Fibroblast of skin of left biceps (primary cell): Measurements from ENCODE around the gene SLC43A3.
"Not testable (repeated sequence)": the region's sequence is repeated elsewhere in the genome, so short reads cannot be mapped to it uniquely, and the experiment has no call there.

Experiments used
- DNase-seq, 2 experiments: peaks; one replicate each; pipeline ENCODE4 v3.0.0-alpha.2; 2013; ENCODE audit warnings: low read depth in 2 of 2

Gene SLC43A3

DNA sequence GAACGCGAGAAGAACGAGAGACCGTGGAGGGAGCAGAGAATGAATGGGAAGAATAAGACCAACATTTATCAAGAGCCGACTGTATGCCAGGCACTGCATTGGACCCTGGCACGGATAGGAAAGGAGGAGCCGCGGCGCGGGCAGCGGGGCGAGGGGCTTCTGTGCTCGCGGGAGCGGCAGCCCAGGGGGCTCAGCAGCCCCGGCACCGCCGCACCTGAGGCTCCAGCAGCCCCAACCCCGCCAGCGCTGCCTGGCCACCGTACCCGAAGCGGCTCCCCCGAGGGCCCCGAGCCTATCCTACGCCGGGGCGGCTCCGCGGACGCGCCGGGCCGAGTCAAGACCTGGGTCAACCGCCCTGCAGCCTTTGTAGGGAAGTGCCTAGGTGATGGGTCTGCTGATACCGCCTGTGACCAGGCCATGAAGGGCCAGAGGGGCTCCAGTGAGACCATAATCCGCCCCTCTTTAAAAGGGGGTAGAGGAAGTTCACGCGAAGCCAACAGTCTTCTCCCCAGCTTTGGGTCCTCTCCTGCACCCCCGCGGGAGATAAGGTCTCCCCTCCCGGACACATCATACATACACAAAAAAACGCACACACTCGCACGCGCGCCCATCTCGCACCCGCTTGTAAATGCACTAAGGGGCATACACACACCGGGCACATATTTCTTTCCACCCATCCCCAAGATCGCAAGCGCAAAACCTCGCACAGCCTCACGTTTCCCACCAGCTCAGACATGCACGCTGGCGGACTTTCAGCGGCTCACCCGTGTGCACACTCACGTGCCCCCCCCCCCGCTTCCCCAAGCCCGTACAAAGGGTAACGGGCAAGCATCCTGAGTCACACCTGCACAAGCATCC lies 32.5 kb upstream of the SLC43A3 start:
- DNase-seq = no peak

DNA sequence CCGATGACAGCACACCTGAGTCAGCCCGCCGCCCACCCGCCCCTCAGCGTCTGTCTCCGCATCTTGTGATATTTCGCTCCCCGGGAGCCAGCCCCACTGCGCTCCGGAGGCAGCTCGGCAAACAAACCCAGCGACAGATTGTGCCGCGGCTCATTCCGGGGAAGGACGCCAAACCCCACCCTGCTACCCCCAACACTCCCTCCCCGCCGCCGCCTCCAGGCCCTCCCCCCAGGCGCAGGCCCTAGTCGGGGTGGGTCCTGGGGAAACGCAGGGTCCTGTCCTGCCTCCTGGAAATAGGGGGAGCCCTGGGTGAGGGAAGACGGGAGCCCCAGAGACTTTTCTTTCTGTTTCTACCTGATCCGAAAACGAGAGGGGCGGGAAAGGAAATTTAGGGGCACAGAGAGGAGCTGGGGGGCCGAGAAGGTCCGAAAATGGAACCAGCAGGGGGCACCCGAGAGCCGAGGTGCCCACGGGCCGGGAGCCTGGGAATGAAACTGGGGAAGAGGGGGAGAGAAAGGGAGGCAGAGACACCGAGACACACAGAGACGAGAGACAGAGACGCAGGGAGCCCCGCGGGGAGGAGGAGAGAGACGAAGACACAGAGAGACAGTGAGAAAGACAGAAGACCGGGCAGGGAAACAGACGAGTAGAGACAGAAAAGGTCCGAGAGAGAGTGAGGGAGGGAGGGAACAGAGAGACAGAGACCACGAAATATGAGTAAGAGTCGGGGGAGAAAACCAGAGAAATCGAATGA lies 31.7 kb upstream of the SLC43A3 start:
- DNase-seq = no peak

DNA sequence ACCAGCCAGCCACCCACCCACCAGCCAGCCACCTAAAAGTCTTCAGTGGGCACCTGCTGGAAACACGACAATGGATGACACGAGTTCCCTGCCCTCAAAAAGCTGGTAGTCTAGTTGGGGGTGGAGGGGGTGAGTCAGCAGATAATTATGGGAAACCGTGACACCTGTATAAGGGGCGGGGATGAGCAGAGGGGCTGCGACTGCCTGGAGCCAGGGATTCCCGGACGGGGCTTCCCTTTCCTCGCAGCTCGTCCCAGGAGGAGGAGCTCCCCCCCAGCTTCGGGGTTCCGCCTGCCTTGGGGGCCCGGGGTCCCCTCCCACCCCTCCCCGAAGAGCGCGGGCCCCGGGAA lies 31.1 kb upstream of the SLC43A3 start:
- no peak for DNase-seq

DNA sequence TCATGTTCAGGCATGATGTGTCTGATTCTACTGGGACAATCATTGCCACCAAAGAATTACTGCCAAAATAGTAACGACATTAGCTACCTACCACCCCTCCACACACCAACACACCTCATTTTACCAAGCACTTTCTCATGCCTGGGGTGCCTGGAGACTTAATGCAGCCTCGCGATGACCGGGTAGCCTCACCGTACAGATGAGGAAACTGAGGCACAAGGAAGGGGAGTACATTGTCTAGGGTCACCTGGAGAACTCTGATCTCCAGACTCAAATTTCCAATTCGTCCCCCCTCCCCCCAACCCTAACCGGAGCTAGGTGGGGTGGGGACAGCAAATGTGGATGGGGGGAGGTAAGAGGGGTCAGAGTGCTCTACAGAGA lies 30.7 kb upstream of the SLC43A3 start:
- no peak for DNase-seq

DNA sequence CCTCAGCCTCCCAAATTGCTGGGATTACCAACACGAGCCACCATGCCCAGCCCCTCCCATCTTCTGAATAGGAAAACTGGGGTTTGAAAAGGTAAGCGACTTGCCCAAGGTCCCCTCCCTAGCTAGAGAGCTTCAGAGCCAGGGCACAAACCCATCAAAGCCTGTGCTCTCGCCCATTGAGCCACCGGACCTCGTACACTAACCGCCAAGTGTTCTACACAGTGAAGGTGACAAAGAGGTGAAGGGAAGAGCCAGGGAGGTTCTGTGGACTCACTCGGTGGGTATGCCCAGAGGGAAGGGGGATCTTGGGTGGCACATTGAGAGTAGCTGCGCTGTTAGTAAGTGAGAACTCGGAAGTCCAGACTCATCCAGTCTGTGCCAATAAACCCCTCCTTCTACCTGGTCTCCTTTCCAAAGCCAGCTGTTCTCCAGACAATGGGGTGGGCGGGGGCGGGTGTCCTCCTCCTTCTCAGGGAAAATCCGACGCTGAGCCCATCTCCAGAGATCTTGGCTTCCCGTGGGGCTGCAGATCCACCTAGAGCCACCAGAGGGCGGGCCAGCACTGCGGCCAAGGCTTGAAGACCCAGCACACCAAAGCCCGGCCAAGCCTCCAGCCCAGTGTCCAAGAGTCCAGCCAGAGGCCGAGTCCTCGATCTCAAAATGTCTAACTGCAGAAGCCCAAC lies 30.2 kb upstream of the SLC43A3 start:
- no peak for DNase-seq

DNA sequence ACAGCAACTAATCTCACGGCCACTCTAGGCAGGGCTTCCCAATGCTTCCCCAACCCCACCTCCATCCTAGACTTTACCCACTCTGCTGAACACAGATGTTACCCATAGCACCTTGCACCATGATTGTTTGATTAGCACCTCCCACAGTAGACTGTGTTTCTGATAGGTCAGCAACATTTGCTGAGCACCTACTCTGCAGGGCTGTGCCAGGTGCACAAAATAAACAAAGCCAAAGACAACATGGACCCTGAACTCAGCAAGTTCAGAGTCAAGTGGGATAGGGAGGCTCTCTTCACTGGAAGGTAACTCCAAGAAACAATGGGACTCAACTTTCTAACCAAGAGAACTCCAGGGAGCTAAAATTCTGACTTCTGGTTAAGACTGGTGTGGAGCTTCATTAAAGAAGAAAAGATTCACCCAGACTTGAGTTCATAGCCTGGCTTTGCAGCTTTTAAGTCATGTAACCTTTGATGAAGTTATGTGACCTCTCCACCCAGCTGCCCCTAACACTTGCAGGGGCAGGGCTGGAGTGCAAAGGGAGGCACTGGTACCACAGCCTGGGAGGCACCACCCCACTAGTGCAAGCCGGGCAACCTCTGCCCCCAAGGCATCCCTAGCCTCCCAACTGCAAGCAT lies 26.7 kb upstream of the SLC43A3 start:
- no peak for DNase-seq

DNA sequence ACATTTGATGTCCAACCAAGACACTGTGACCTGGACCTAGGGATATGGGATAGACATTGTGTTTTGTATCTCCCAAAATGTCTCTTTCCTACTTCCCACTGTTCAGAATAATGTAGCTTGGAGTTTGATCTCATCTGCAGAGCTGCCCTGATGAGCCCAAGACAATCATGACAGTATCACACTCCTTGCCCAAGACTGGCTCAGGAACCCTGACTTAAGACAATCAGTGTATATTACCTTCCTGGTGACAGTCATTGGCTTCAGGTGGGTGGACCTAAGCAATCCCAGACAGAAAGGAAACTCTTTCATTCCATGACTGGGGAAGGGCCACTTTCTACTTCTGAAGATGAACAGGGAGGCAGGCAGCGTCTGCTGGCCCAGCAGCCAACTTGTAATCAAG lies 19.1 kb upstream of the SLC43A3 start:
- no peak for DNase-seq

DNA sequence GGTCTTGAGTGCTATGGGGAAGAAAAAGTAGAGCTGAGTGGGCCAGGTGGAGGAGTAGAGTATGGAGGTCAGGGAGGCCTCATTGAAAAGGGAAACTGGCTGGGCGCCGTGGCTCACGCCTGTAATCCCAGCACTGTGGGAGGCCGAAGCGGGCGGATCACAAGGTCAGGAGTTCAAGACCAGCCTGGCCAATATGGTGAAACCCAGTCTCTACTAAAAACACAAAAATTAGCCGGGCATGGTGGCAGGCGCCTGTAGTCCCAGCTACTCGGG lies 18.1 kb upstream of the SLC43A3 start:
- not testable (repeated sequence) for DNase-seq

DNA sequence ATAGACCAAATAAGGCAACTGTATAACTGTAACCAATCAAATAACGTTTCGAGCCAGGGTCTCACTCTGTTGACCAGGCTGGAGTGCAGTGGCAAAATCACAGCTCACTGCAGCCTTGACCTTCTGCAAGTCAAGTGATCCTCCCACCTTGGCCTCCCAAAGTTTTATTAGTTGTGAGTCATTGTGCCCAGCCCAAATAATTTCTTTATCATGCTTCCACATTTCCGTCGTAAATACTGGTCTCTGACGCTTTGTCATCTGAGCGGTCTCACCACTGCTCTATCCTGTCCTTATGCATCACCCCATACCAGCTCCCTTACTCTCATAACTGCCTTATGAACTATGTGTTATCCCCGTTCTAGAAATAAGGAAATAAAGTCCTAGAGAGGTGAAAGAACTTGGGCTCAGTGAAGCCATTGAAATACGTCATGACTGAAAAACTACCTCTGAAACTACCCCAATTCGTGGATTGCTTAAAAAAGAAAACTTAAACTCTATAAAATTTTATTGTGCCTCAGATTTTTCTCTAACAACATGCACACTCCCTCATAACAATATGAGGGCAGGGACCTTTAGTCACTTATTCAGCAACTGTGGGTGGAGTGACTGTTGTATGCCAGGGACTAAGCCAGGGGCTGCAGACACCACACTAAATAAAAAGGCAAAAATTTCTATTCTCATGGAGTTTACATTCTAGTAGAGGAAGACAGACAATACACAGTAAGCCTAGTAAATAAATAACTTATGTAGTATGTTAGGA lies 17.6 kb upstream of the SLC43A3 start:
- no peak for DNase-seq

DNA sequence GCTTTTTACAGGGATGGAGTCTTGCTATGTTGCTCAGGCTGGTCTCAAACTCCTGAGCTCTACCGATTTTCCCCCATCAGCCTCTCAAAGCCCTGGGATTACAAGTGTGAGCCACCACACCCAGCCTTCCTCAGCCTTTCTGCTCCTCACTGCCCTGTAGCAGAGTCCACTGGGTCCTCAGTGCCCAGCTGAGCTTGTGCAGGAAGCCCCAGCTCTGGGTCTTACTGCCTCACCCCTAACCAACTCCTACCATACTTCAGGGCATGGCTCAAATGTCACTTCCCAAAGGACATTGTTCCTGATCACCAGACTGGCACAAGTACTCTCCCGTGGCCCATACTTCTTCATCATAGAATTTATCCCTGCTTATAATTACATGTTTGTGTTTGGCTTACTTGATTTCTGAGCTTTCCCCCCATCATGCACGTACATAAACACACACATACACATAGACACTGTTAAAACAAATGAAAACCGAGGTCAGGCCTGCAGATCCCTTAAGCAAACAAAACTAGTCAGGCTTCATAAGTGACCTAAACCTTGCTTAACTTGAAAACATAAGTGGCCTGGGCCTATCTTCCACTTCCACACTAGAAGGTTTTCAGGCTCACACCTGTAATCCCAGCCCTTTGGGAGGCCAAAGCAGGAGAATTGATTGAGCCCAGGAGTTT lies 14.0 kb upstream of the SLC43A3 start:
- DNase-seq = no peak

DNA sequence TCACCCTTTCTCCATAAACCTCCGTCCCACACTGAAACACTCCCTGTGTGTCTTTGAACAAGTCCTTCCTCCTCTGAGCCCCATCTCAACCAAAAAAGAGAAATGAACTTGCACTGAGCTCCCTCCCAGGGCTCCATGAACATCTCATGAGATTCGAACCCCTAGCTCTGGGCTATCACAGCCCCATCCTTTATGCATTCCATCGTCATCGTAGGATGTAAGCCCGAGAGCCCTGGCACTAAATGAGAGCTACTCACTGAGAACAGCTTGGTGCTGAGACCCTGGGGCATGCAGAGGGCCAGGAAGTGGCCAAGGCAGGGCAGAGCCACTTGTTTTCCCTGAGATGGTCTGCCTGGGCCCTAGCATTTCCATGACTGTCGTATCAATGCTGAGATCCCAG lies 12.9 kb upstream of the SLC43A3 start:
- DNase-seq = no peak

DNA sequence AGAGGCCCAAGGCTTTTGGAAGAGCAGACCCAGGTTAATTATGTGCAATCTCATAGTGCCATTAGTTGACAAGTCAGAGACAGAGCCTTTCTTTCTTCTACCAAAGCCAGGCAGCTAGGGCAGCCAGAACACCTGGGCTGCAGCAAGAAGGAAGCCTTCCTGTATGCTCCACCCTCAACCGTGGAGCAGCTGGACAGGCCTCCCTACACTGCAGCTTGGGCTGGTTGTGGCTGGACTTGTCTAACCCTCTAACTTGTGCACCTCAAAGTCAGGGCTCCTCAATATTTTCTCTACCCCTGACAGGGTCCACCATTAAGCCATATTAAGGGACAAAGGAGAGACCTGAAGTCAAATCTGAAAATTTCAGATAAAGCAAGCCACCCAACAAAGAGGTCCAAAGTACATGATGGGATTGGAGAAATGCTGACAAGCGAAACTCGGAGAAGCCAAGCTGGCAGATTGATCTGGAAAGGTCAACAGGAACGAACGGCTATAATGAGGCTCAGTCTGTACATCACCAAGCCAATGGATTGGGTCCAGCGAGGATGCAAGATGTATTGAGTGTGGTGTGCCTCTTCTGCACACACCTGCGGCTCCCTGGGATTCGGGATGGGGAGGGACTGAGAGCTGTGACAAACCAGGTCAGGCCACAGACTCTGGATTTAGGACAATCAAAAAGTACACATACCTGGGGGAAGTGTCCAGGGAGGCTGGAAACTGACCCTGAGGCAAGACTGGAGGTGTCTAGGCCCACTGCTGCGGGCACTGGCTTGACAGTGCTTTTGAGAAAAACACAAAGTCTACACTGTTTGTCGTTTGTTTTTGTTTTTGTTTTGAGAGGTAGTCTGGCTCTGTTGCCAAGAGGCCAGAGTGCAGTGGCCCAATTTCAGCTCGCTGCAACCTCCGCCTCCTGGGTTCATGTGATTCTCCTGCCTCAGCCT lies 11.7 kb upstream of the SLC43A3 start:
- no peak for DNase-seq

DNA sequence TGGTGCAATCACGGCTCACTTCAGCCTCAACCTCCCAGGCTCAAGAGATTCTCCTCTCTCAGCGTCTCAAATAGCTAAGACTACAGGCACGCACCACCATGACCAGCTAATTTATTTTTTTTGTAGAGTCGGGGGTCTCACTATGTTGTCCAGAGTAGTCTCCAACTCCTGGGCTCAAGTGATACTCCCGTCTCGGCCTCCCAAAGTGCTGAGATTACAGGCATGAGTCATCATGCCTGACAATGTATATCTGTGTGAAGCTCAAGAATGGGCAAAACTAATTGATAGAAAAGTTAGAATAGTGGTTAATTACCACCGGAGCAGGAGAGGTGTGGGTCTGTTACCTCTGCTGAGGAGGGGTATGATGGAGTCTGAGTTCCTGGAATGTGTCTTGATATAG lies 9.1 kb upstream of the SLC43A3 start:
- no peak for DNase-seq

DNA sequence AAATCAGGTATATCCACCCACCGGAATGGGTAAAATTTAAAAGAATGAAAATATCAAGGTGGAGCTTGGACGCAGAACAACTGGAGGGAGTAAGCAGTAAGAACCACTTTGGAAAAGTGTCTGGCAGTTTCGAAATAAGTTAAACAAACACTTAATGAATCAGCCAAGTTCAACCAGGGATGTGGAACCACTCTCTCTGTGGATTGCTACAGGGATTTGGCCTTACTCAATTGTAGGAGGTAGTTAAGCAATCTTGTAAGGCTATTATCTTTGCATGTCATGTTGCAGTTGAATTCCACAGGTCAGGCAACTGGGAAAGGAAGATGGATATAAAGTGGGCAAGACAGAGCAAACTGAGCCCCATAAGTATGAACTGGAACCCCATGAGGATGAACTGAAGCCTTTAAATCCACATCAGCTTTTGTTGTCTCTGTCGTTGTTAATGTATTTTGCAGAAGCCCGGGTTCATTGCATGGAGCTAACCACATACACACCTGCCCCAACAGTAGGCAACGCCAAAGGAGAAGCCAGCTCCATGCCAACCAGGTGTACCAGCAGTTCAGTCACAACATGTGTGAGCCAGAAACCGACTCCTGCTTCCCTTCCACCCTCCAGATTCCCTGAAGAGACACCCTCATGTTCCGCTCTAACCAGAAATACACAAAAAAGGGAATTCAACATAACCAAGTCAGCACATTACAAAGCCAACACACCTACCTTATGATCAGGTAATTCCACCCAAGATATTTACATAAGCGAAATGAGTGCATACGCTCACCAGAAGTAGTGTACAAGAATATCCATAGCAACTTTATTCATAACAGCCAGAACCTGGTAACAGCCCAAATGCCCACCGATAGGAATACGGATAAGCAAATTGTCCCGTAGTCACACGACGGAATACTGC lies 8.0 kb upstream of the SLC43A3 start:
- DNase-seq = peak; percentile 83

DNA sequence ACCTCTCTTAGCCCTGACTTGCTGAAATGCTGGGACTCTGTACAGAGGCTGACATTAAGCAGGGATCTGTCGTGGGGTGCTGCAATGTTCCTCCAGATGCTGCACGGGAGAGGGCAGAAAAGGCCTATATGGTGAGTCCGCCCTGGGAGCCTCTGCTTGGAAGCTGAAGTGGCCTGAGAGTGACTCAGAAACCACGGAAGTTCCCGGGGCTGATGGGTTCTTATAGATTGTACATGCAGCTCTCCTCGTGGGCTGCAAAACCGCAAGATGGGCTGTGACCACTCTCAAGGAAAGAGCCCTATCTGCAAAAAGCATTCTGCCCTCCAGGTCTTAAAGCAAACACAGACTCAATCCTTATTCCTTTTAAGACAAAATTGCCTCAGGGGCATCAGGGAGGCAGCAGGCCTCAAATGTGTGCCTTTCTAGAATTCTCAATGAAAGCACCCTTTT lies 5.8 kb upstream of the SLC43A3 start:
- peak; percentile 25 to 36 for DNase-seq

DNA sequence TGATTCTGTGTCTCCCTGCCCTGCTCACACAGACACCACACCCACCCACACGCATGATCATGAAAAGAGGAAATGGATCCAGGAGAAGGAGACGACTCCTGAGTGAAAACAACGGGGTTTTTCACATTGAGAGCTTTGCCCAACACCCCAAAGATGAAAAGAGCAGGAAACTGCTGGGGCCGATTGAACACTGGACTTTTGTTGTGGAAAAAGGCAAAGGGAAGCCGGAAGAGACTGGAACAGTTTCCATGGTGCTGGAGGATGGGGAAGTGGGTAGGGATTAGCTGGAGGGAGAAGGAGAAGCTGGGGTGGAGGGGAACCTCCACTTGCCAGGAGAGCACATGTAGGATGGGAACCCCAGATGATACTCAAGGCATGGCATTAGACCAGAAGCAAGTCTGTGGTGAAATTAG lies 5.2 kb upstream of the SLC43A3 start:
- DNase-seq = no peak

DNA sequence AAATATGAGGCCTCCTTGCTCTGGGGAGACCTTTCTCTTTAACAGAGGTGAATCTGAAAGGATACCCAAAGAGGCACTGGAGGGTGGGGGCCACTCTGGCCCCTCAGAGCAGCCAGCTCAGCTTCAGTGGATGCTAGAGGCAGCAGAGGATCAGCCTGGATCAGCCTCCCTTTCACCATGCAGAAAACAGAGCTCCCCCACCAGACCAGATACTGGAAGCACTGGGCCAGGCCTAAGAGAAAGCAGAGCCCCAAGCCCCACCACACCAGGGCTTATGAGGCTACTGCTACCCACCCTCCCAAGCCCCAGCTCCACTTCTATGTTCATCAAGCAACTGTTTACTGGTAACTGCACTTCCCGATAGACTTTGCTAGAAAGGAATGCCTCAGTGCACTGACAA lies 4.0 kb upstream of the SLC43A3 start:
- DNase-seq = no peak

DNA sequence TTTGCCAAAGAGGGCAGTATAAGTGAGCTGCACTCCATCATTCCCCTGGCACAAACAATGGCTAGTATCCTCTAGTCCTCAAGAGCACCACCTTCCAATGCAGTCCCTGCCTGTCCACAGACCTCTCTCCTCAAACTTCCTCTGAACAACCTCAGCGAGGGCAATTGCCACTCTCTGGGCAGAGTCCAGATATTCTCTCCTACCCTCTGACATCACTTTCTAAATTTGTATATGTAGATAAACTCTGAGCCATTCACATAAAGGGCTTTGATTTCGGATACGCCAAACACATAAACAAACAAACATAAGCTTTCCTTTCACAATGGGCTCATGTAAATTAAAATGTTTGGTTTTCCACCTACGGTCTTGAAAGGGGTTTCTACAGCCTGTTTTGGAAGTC lies 3.0 kb upstream of the SLC43A3 start:
- no peak for DNase-seq

DNA sequence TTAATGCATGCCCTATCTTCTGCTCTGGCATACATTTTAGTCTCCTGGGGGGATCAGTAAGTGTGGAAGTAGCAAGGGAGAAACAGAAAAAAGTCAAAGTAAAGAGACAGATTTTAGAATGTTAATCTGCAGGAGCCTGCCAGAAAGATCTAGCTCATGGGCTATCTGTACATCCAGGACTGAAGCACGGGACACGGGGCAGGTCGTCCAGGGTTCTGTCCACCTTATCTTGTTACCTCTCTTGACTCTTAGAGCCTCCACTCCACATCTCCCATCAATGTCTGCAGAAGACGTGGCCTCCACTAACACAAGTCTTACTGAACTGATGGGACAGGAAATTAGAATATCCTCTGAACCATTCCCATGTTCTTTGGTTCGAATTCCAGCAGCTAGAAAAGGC lies 1.7 kb upstream of the SLC43A3 start:
- DNase-seq = no peak
